Right lobe of liver (tissue), 6 donors: ENCODE measurements around the gene ZMAT5. TPM values are rescaled to one million over a fixed set of nuclear protein-coding genes. Genes with fewer than 3 reads are reported as not detected.
A peak's percentile ranks its signal among the peaks of the same experiment; 100 is the strongest.

Experiments
- ATAC-seq, 4 donors: fragments of 200-7000 bp; cut with Tn5 transposase; one replicate each; pipeline ENCODE4 v1.9.1; 2020; ENCODE audit warnings: mild to moderate bottlenecking in 4 of 4, moderate library complexity in 4 of 4
- DNase-seq, 3 donors: peaks; one replicate each; pipeline ENCODE4 v3.0.0-alpha.2; 2020
- H3K27ac ChIP-seq, 3 donors: fragments of 200-600 bp; one replicate each; pipeline ENCODE4 v1.8.0; 2022
- H3K27me3 ChIP-seq, 2 donors: fragments of 200-600 bp; one replicate each; pipeline ENCODE4 v1.8.0; 2022
- H3K36me3 ChIP-seq, 4 donors: fragments of 200-600 bp; sonication (generic) in 1 of 4; one replicate each; pipeline versions ENCODE4 v1.5.1 to v1.8.0; 2017 to 2022; ENCODE audit warnings: control low read depth in 1 of 4
- H3K4me1 ChIP-seq, 4 donors: fragments of 200-600 bp; sonication (generic) in 1 of 4; one replicate each; pipeline versions ENCODE4 v1.5.1 to v1.8.0; 2017 to 2022; ENCODE audit warnings: control low read depth in 1 of 4
- H3K4me3 ChIP-seq, 3 donors: fragments of 200-600 bp; one replicate each; pipeline ENCODE4 v1.8.0; 2022
- H3K9me3 ChIP-seq, 4 donors: fragments of 200-600 bp; sonication (generic) in 1 of 4; one replicate each; pipeline versions ENCODE4 v1.5.1 to v1.8.0; 2017 to 2022; ENCODE audit warnings: control low read depth in 1 of 4
- POLR2A ChIP-seq: fragments of 450-650 bp; IDR thresholded peaks from one replicate; pipeline ENCODE4 v1.6.1; 2017; ENCODE audit warnings: antibody characterized with exemption, mild to moderate bottlenecking
- WGBS: methylation state at CpG from one replicate; pipeline ENCODE4 v1.1.6; 2018; ENCODE audit warnings: low coverage, low lambda C conversion rate; ENCODE audit not compliant: insufficient coverage; ENCODE audit errors: missing lambda C conversion rate; 5-methylcytosine and 5-hydroxymethylcytosine counted together
- intact Hi-C, 2 donors: fragments of 100-400 bp; cut with DNase I; formaldehyde crosslinking; loops; one replicate each; pipeline versions ENCODE4 v1.11.2 to v1.14.1; 2022
- total RNA-seq, 6 experiments: library from RNA; depleted of rRNA in 2 of 6; stranded (reverse); fragments of >200 nt in 2 of 6; fragmentation: NEBNext Ultra II Directional in 3 of 6; extraction: Animal tissue kit (Norgen Biotek cat#: 25700) in 3 of 6; gene quantifications; one replicate each; pipeline versions ENCODE4 v1.1.0 to v1.2.4, GENCODE V29; 2016 to 2023
- TF ChIP-seq, protein P1 (sequence below), 4 donors: fragments of 200-600 bp in 3 of 4; fragments of 450-650 bp in 1 of 4; IDR thresholded peaks; one replicate each; pipeline versions ENCODE4 v1.5.1 to v1.8.0; 2016 to 2022; ENCODE audit warnings: antibody characterized with exemption in 4 of 4, mild to moderate bottlenecking in 2 of 4
- donor health status: DM: no; HTN: yes; CAD: no.
- donor health status: DM: no; HTN: no; CAD: no.
- donor health status: DM: no; HTN: no; CAD: no.
- donor health status: DM: no; HTN: yes; CAD: no.
- donor health status: DM: no; HTN: yes; CAD: no.

ZMAT5 gene
- total RNA-seq, 6 experiments from 2014 or later = 8.9 to 20.5 (median 13.7) TPM

DNA sequence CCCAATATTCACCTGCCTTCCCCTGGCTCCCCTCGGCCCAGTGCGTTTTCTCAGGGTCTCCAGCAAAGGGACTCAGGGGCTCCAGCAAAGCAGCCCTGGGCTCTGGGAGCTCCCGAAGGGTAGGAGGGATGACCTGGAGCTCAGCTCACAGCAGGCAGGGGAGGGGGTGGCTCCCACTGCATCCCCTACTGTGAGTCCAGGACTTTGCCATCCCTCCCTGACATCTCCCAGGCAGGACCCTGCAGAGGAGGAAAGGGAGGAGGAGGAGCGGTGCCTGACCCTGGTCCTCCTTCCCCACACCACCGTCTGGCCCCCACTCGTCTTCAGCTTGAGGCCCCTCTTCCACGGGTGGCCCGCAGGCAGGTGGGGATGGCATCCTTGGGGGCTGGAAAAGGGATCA is 42.0 kb downstream of the ZMAT5 start:
- no peaks in the 10 kb centered on the region for H3K27me3 ChIP-seq
- no peaks in the 10 kb centered on the region for H3K36me3 ChIP-seq
- DNase-seq (no peak), ATAC-seq (no peak)
- no peak for TF ChIP-seq POLR2A
- TF ChIP-seq, protein P1, sequence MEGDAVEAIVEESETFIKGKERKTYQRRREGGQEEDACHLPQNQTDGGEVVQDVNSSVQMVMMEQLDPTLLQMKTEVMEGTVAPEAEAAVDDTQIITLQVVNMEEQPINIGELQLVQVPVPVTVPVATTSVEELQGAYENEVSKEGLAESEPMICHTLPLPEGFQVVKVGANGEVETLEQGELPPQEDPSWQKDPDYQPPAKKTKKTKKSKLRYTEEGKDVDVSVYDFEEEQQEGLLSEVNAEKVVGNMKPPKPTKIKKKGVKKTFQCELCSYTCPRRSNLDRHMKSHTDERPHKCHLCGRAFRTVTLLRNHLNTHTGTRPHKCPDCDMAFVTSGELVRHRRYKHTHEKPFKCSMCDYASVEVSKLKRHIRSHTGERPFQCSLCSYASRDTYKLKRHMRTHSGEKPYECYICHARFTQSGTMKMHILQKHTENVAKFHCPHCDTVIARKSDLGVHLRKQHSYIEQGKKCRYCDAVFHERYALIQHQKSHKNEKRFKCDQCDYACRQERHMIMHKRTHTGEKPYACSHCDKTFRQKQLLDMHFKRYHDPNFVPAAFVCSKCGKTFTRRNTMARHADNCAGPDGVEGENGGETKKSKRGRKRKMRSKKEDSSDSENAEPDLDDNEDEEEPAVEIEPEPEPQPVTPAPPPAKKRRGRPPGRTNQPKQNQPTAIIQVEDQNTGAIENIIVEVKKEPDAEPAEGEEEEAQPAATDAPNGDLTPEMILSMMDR (IDR thresholded peaks at IDR 0.05) = no peak
- no peak overlapping the region for H3K27ac ChIP-seq
- 37% methylated on average over 8 of the region's 8 CpGs for WGBS
- peaks cover 0 to 6% (median 0%) of the 10 kb centered on the region in 4 donors for H3K4me1 ChIP-seq
- intact Hi-C loops = loop anchor here in 1 of 2 donors (5.0 kb wide), 1 partner anchor 367 kb away; no protein-coding TSS in a partner anchor
- no peak overlapping the region for H3K4me3 ChIP-seq
- no peaks in the 10 kb centered on the region for H3K9me3 ChIP-seq

DNA sequence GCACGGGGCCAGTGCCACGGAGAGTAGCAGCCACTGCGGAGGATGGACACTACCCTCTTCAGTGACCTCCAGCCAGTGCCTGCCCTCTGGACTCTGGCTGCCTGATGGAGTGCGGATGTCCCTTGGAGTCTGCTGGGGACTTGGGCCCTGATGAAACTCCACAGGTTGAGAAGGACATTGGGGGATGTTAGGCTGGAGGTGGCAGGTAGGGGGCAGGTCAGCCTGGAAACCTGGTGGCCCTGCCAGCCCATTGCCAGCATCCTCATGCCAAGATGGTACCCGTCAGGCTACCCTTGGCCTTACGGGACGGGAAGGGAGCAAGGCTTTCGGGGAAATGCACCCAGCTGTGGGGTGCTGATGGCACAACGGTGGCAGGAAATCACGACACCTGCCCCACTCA is 43.0 kb downstream of the ZMAT5 start:
- Histone ChIP-seq H3K27ac (no peak overlapping the region), H3K4me3 (no peak overlapping the region), H3K9me3 (no peaks in the 10 kb centered on the region), H3K27me3 (no peaks in the 10 kb centered on the region), H3K4me1 (peaks cover 0 to 6% (median 0%) of the 10 kb centered on the region in 4 donors), H3K36me3 (no peaks in the 10 kb centered on the region)
- TF ChIP-seq POLR2A = no peak
- TF ChIP-seq, protein P1 (IDR thresholded peaks at IDR 0.05) = no peak
- WGBS = 67% methylated on average over 1 of the region's 10 CpGs
- intact Hi-C loops = loop anchor here in 1 of 2 donors (5.0 kb wide), 1 partner anchor 369 kb away; no protein-coding TSS in a partner anchor
- peak in 1 of 4 donors; percentile 44 for ATAC-seq
- DNase-seq = no peak

DNA sequence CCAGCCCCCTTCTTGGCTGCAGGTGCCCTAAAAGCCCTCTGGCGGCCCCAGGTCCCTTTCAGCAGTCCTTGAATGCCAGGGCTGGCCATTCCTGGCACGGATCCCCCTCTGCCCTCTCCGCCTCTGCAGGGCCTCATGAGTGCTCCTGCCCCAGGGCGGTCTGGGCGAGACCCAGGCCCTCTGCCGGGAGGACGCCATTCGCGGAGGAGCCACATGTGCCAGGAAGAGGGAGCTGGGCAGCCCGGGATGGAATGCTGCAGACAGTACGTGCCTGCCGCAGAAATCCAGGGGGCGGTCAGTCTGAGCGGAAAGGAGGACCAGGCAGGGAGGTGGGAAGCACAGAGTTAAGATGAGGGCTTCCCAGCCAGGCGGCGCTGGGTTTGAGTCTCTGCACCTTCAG is 44.2 kb downstream of the ZMAT5 start:
- intact Hi-C loops = loop anchor here in 1 of 2 donors (5.0 kb wide), 1 partner anchor 370 kb away; no protein-coding TSS in a partner anchor
- peaks cover 0 to 6% (median 0%) of the 10 kb centered on the region in 4 donors for H3K4me1 ChIP-seq
- ATAC-seq = no peak
- H3K27me3 ChIP-seq = no peaks in the 10 kb centered on the region
- no peak overlapping the region for H3K4me3 ChIP-seq
- no peak for TF ChIP-seq POLR2A
- TF ChIP-seq, protein P1 (IDR thresholded peaks at IDR 0.05) = no peak
- 100% methylated on average over 6 of the region's 16 CpGs for WGBS
- DNase-seq = no peak
- H3K36me3 ChIP-seq = no peaks in the 10 kb centered on the region
- no peaks in the 10 kb centered on the region for H3K9me3 ChIP-seq
- H3K27ac ChIP-seq = no peak overlapping the region

- no peak for TF ChIP-seq POLR2A
- TF ChIP-seq, protein P1 (IDR thresholded peaks at IDR 0.05) = no peak
- H3K27ac ChIP-seq = no peak overlapping the region
- WGBS = no CpG with 5 or more reads among the region's 7 CpGs
- no peak for ATAC-seq
- H3K27me3 ChIP-seq = no peaks in the 10 kb centered on the region
- H3K36me3 ChIP-seq = no peaks in the 10 kb centered on the region
- intact Hi-C loops = loop anchor here in 1 of 2 donors (5.0 kb wide), 1 partner anchor 370 kb away; no protein-coding TSS in a partner anchor
- no peaks in the 10 kb centered on the region for H3K9me3 ChIP-seq
- no peak overlapping the region for H3K4me3 ChIP-seq
- DNase-seq = no peak
- peaks cover 0 to 6% (median 0%) of the 10 kb centered on the region in 4 donors for H3K4me1 ChIP-seq
These were observed 44.7 kb downstream of the ZMAT5 start for GRCh38 chr22:29722151-29722550.
